Ishikawa (cell line): Measurements from ENCODE around the gene GABRR2.
A peak's percentile ranks its signal among the peaks of the same experiment; 100 is the strongest.

Experiments used
- CEBPB ChIP-seq: IDR thresholded peaks from 2 replicates; pipeline ENCODE4 v1.6.1; 2012
- CREB1 ChIP-seq: IDR thresholded peaks from 2 replicates; pipeline ENCODE4 v1.6.1; 2012; ENCODE audit warnings: low read depth
- EGR1 ChIP-seq: IDR thresholded peaks from 2 replicates; pipeline ENCODE4 v1.6.1; 2012
- EP300 ChIP-seq: IDR thresholded peaks from 2 replicates; pipeline ENCODE4 v1.6.1; 2012; ENCODE audit warnings: borderline replicate concordance
- FOXM1 ChIP-seq: IDR thresholded peaks from 2 replicates; pipeline ENCODE4 v1.6.1; 2012; ENCODE audit warnings: low read depth, borderline replicate concordance
- MAX ChIP-seq: IDR thresholded peaks from 2 replicates; pipeline ENCODE4 v1.6.1; 2012
- NFIC ChIP-seq: IDR thresholded peaks from 2 replicates; pipeline ENCODE4 v1.6.1; 2012
- RAD21 ChIP-seq: IDR thresholded peaks from 2 replicates; pipeline ENCODE4 v1.6.1; 2012; ENCODE audit warnings: low read depth
- REST ChIP-seq: IDR thresholded peaks from 2 replicates; pipeline ENCODE4 v1.6.1; 2012; ENCODE audit warnings: low read depth, mild to moderate bottlenecking
- TAF1 ChIP-seq: IDR thresholded peaks from 2 replicates; pipeline ENCODE4 v1.6.1; 2012; ENCODE audit warnings: low read depth, mild to moderate bottlenecking
- TCF12 ChIP-seq: IDR thresholded peaks from 2 replicates; pipeline ENCODE4 v1.6.1; 2012; ENCODE audit warnings: low read depth
- TEAD4 ChIP-seq: IDR thresholded peaks from 2 replicates; pipeline ENCODE4 v1.6.1; 2012
- USF1 ChIP-seq: IDR thresholded peaks from 2 replicates; pipeline ENCODE4 v1.6.1; 2012
- YY1 ChIP-seq: IDR thresholded peaks from 2 replicates; pipeline ENCODE4 v1.6.1; 2012; ENCODE audit warnings: low read depth
- ZBTB7A ChIP-seq: IDR thresholded peaks from 2 replicates; pipeline ENCODE4 v1.6.1; 2012; ENCODE audit warnings: low read depth

The GABRR2 gene

GRCh38 chr6:89244241-89244985 lies 70.7 kb downstream of the GABRR2 start:
- no peak for TF ChIP-seq USF1
- no peak for TF ChIP-seq RAD21
- no peak for TF ChIP-seq TAF1
- TF ChIP-seq REST = no peak
- no peak for TF ChIP-seq EGR1
- TF ChIP-seq TEAD4 = no peak
- TF ChIP-seq MAX = no peak
- TF ChIP-seq NFIC = no peak
- TF ChIP-seq ZBTB7A = no peak
- TF ChIP-seq CEBPB = no peak
- no peak for TF ChIP-seq YY1
- TF ChIP-seq CREB1 = no peak
- no peak for TF ChIP-seq TCF12
- no peak for TF ChIP-seq EP300
- TF ChIP-seq FOXM1 = no peak

- TF ChIP-seq TCF12 (no peak), NFIC (no peak), REST (no peak), RAD21 (no peak), ZBTB7A (no peak), USF1 (no peak)
Measured at GRCh38 chr6:89243331-89243629, 71.8 kb downstream of the GABRR2 start.

GRCh38 chr6:89242574-89243330 lies 72.3 kb downstream of the GABRR2 start:
- TF ChIP-seq RAD21 (peak; percentile 84), YY1 (no peak), EP300 (no peak)

GRCh38 chr6:89239338-89239737 lies 75.8 kb downstream of the GABRR2 start:
- TF ChIP-seq EGR1 = no peak
- TF ChIP-seq FOXM1 = no peak
- no peak for TF ChIP-seq NFIC
- TF ChIP-seq YY1 = no peak
- TF ChIP-seq CREB1 = no peak
- TF ChIP-seq TAF1 = no peak
- no peak for TF ChIP-seq CEBPB
- TF ChIP-seq ZBTB7A = no peak

- TF ChIP-seq MAX = no peak
- no peak for TF ChIP-seq TEAD4
- TF ChIP-seq NFIC = no peak
- no peak for TF ChIP-seq TAF1
- TF ChIP-seq FOXM1 = no peak
- no peak for TF ChIP-seq RAD21
- no peak for TF ChIP-seq CEBPB
- TF ChIP-seq REST = no peak
- TF ChIP-seq EGR1 = no peak
- TF ChIP-seq ZBTB7A = no peak
- no peak for TF ChIP-seq TCF12
- no peak for TF ChIP-seq CREB1
Measured at GRCh38 chr6:89237158-89237557, 77.9 kb downstream of the GABRR2 start.
